Common myeloid progenitor, CD34-positive (primary cell): Measurements from ENCODE around the gene MAP3K2.

Source experiments
- CTCF ChIA-PET: fragments of 350-600 bp; sonication (Branson Sonifier 250); formaldehyde crosslinking; loops from one replicate; lab custom pipeline; 2021; ENCODE audit warnings: antibody characterized with exemption; lab: Charles Lee
- POLR2A ChIA-PET: fragments of 350-600 bp; sonication (Branson Sonifier 250); formaldehyde crosslinking; loops from one replicate; lab custom pipeline; 2021; ENCODE audit warnings: antibody characterized with exemption; lab: Charles Lee
- DNase-seq, 3 donors: peaks; one replicate each; pipeline versions ENCODE4 v3.0.0 to v3.0.0-alpha.2; 2013
- H3K27ac ChIP-seq, 2 experiments: 1 replicate in 1 of 2; 2 replicates in 1 of 2; pipeline ENCODE4 v1.7.0; 2013; ENCODE audit warnings: inconsistent platforms in 2 of 2, low read length in 2 of 2, mild to moderate bottlenecking in 2 of 2, low read depth in 1 of 2, moderate library complexity in 1 of 2; ENCODE audit not compliant: severe bottlenecking in 2 of 2, insufficient read depth in 1 of 2, poor library complexity in 1 of 2
- H3K27me3 ChIP-seq, 5 experiments: replicated peaks in 2 of 5; 1 replicate in 3 of 5; 2 replicates in 2 of 5; pipeline versions ENCODE4 v1.6.1 to v1.7.0; 2013; ENCODE audit warnings: low read length in 4 of 5, mild to moderate bottlenecking in 2 of 5, moderate library complexity in 2 of 5, inconsistent platforms in 1 of 5; ENCODE audit not compliant: insufficient read depth in 5 of 5, control insufficient read depth in 4 of 5
- H3K36me3 ChIP-seq, 4 experiments: 1 replicate in 2 of 4; 2 replicates in 2 of 4; pipeline versions ENCODE4 v1.6.1 to v1.7.0; 2013; ENCODE audit warnings: low read length in 3 of 4, control low read depth in 1 of 4, mild to moderate bottlenecking in 1 of 4; ENCODE audit not compliant: control insufficient read depth in 4 of 4, insufficient read depth in 4 of 4
- H3K4me1 ChIP-seq, 4 experiments: 1 replicate in 3 of 4; 2 replicates in 1 of 4; pipeline versions ENCODE4 v1.6.1 to v1.7.1; 2013; ENCODE audit warnings: low read length in 3 of 4, mild to moderate bottlenecking in 3 of 4, control low read depth in 1 of 4, inconsistent platforms in 1 of 4, moderate library complexity in 1 of 4; ENCODE audit not compliant: control insufficient read depth in 4 of 4, insufficient read depth in 4 of 4; ENCODE audit errors: control extremely low read depth in 1 of 4
- H3K4me3 ChIP-seq, 7 experiments: 1 replicate in 4 of 7; 2 replicates in 3 of 7; pipeline versions ENCODE4 v1.5.1 to v1.7.0; 2013; ENCODE audit warnings: mild to moderate bottlenecking in 7 of 7, low read length in 6 of 7, moderate library complexity in 6 of 7, inconsistent platforms in 2 of 7, low read depth in 2 of 7, control low read depth in 1 of 7; ENCODE audit not compliant: insufficient read depth in 4 of 7, control insufficient read depth in 1 of 7; ENCODE audit errors: extremely low read depth in 1 of 7
- H3K9me3 ChIP-seq, 5 experiments: 1 replicate in 4 of 5; 2 replicates in 1 of 5; pipeline versions ENCODE4 v1.6.1 to v1.7.1; 2013; ENCODE audit warnings: low read length in 4 of 5, mild to moderate bottlenecking in 2 of 5, inconsistent platforms in 1 of 5, low read depth in 1 of 5, moderate library complexity in 1 of 5; ENCODE audit not compliant: control insufficient read depth in 4 of 5, insufficient read depth in 2 of 5; ENCODE audit errors: control extremely low read depth in 1 of 5
- WGBS: methylation state at CpG from one replicate; pipeline ENCODE4 v1.1.5; 2013; ENCODE audit not compliant: insufficient coverage; 5-methylcytosine and 5-hydroxymethylcytosine counted together

MAP3K2 gene

DNA sequence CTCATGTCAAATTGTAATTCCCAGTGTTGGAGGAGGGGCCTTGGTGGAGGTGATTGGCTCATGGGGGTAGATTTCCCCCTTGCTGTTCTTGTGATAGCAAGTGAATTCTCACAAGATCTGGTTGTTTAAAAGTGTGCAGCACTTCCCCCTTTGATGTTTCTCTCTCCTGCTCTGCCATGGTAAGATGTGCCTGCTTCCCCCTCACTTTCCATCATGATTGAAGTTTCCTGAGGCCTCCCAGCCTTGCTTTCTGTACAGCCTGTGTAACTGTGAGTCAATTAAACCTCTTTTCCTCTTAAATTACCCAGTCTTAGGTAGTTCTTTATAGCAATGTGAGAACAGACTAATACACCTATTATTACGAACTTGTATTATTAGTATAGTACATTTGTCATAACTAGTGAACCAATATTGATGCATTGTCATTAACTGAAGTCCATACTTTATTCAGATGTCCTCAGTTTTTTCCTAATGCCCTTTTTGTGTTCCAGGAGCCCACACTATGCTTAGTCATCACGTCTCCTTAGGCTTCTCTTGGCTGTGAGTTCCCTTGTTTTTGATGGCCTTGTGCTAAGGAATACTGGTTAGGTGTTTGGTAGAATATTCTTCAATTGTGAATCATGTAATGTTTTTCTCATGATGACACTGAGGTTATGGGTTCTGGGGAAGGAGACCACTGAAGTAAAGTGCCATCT is 4.5 kb upstream of the MAP3K2 start:
- WGBS: no CpG with 5 or more reads among the region's 2 CpGs
- ChIA-PET POLR2A (no interaction called here), CTCF (no interaction called here)
- Histone ChIP-seq H3K27me3 (no peaks in the 10 kb centered on the region), H3K27ac (no peak overlapping the region), H3K4me1 (peaks cover 13 to 44% (median 26%) of the 10 kb centered on the region in 4 experiments), H3K4me3 (no peak overlapping the region), H3K36me3 (no peaks in the 10 kb centered on the region), H3K9me3 (no peaks in the 10 kb centered on the region)
- DNase-seq: no peak

DNA sequence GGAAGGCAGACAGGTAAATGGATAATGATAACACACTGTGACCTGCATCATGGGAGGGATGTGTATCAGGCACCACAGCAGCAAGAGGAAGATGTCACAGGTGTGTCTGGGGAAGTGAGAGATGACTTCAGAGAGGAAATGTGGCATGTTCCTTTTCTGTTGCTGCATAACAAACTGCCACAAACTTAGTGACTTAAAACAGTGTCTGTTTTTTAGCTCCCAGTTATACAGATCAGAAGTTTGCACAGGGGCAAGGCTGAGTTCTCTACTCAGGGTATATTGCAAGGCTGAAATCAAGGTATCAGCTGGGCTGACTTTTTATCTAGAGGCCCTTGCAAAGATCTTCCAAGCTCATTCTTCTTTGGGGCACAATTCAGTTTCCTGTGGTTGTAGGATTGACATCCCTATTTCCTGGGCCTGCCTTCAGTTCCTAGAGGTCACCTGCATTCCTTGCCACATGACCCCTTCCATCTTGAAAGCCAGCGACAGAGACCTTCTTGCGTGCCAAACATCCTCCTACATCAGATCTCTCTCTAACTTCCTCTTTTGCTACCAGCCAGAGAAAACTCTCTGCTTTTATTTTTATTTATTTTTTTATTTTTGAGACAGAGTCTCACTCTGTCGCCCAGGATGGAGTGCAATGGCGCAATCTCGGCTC is 2.1 kb upstream of the MAP3K2 start:
- H3K27me3 ChIP-seq: no peaks in the 10 kb centered on the region
- H3K4me1 ChIP-seq: peaks cover 20 to 65% (median 36%) of the 10 kb centered on the region in 4 experiments
- no peak overlapping the region for H3K4me3 ChIP-seq
- peaks cover 0 to 2% (median 0%) of the 10 kb centered on the region in 4 experiments for H3K36me3 ChIP-seq
- ChIA-PET POLR2A (interaction anchor here (1.1 kb wide), 1 partner anchor 18 kb away, joined by 5 read pairs; no protein-coding TSS in a partner anchor), CTCF (interaction anchor here (0.9 to 4.2 kb wide), 6 partner anchors 8 to 34 kb away, joined by 3 to 37 read pairs (median 6); no protein-coding TSS in a partner anchor)
- DNase-seq: peak; percentile 44 to 81 (median 80)
- 60% methylated on average over 5 of the region's 5 CpGs for WGBS
- no peaks in the 10 kb centered on the region for H3K9me3 ChIP-seq
- peak overlapping the region in 1 of 2 experiments; percentile 46 for H3K27ac ChIP-seq

DNA sequence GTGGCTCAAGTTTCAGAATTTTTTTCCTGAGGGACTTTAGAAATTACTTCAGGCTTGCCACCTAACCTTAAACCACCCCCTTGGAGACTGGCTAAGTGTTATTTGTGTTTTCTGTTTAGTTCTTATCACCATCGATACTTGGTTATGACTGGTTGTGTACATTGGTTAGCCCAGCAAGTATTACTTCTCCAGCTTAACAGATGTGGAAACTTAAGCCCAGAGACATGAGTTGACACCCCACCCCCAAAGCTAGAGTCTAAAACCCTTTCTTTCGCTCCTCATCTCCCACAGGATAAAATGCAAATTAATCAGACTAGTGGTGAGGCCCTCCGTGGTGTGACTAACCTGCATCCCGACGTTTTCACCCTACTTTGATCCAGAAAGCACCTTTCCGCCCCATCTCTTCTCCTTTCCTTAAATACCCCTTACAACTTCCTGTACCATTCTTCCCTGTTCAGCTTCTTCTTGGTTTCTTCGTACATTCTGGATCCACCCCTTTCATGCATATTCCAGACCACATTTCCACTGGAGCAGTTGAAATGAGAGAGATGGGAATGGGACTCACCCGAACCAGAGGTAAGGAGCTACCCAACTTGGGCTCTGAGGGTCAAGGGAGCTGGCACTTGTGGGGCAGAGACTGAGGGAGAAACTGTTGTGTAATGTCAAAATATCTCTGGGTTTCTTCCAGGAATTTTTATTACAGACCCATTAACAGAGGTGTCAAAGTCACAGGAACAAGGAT is 819 bp upstream of the MAP3K2 start:
- H3K27ac ChIP-seq: peak overlapping the region; percentile 87 to 95
- DNase-seq: peak in 2 of 3 donors; percentile 75 to 77
- 55% methylated on average over 4 of the region's 8 CpGs for WGBS

DNA sequence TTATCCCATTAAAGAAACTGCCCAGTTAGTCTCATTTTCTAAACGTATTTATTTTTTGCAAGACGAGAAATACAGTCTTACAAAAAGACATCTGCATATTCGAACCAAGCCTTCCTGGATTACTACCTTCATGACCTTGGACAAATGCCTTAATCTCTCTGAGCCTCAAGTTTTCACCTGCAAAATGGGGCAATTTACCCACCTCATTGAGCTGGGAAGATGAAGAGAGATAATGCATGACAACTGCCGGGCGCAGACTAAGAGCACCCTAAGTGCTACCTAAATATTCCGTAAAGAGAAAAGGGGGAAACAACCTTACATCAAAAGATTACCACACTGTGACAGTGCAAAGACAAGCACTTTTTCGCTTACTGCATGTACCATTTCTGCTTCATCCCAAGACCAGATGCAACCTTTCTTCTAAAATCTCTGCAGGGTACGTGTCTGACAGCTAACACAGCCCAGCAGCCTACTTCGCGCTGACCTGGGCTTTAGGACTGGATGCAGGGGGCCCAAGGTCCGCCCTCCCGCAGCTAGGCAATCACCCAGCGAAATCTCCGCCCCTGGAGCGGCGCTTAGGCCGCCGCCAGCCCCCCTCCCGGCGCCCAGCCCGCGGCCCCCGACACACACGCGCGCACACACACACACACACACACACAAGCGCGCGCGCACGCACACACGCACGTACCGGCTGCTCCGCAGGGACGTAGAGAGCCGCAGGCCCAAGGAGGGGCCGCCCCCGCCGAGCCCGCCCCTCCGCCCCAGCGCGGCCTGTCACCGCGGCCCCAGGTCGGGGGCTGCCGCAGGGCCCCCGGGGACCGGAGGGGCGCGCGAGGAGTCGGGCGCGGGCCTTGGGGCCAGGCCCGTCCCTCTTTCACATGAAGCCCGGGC is 766 bp downstream of the MAP3K2 start:
- peak; percentile 81 to 95 (median 91) for DNase-seq
- Histone ChIP-seq H3K27ac (peak overlapping the region; percentile 92 to 95), H3K27me3 (no peaks in the 10 kb centered on the region), H3K9me3 (no peaks in the 10 kb centered on the region), H3K4me3 (peak overlapping the region; percentile 70 to 90 (median 84)), H3K36me3 (peaks cover 2 to 12% (median 6%) of the 10 kb centered on the region in 4 experiments), H3K4me1 (peaks cover 20 to 57% (median 34%) of the 10 kb centered on the region in 4 experiments)
- ChIA-PET POLR2A (interaction anchor here (0.6 to 1.9 kb wide), 5 partner anchors 15 to 95 kb away, joined by 4 to 5 read pairs (median 4); no protein-coding TSS in a partner anchor), CTCF (interaction anchor here (1.0 to 1.7 kb wide), 3 partner anchors 23 to 38 kb away, joined by 3 to 5 read pairs (median 4); no protein-coding TSS in a partner anchor)
- WGBS: 2% methylated on average over 40 of the region's 58 CpGs

More for the DNA sequence above, 819 bp upstream of the MAP3K2 start:
- Histone ChIP-seq H3K27me3 (no peaks in the 10 kb centered on the region), H3K4me3 (peak overlapping the region in 6 of 7 experiments; percentile 68 to 90 (median 76)), H3K36me3 (peaks cover 0 to 6% (median 3%) of the 10 kb centered on the region in 4 experiments), H3K4me1 (peaks cover 20 to 69% (median 38%) of the 10 kb centered on the region in 4 experiments), H3K9me3 (no peaks in the 10 kb centered on the region)
- ChIA-PET POLR2A (interaction anchor here (0.8 to 1.9 kb wide), 4 partner anchors 11 to 35 kb away, joined by 3 to 6 read pairs (median 4); no protein-coding TSS in a partner anchor), CTCF (interaction anchor here (0.6 to 4.2 kb wide), 8 partner anchors 10 to 65 kb away, joined by 3 to 37 read pairs (median 4); no protein-coding TSS in a partner anchor)

DNA sequence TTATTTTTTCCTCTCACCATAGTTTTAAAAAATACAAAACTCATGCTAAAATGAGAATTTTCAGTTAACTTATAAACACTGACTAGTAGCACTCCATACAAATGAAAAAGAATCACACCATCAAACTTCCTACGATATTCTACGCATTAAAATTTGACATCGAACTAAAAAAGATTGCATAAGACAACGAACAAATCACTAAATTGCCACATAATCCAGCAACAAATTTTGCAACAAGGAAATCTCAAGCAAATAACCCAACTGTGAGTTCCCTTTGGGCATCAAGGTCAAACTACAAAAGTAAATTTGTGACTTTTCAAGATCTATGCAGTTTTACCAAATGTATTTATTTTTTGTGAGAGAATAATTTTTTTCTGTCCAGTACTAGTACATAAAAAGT is 1.5 kb downstream of the MAP3K2 start:
- Histone ChIP-seq H3K27ac (no peak overlapping the region), H3K4me3 (peak overlapping the region in 4 of 7 experiments; percentile 70 to 90 (median 81)), H3K4me1 (peaks cover 20 to 53% (median 33%) of the 10 kb centered on the region in 4 experiments), H3K9me3 (no peaks in the 10 kb centered on the region), H3K36me3 (peaks cover 2 to 12% (median 6%) of the 10 kb centered on the region in 4 experiments), H3K27me3 (no peaks in the 10 kb centered on the region)
- no peak for DNase-seq
- WGBS: 90% methylated on average over 4 of the region's 4 CpGs
- CTCF ChIA-PET: interaction anchor here (0.6 to 1.7 kb wide), 8 partner anchors 10 to 489 kb away, joined by 3 to 5 read pairs (median 4); no protein-coding TSS in a partner anchor
- POLR2A ChIA-PET: interaction anchor here (1.4 to 1.6 kb wide), 2 partner anchors 21 to 22 kb away, joined by 4 read pairs; no protein-coding TSS in a partner anchor

DNA sequence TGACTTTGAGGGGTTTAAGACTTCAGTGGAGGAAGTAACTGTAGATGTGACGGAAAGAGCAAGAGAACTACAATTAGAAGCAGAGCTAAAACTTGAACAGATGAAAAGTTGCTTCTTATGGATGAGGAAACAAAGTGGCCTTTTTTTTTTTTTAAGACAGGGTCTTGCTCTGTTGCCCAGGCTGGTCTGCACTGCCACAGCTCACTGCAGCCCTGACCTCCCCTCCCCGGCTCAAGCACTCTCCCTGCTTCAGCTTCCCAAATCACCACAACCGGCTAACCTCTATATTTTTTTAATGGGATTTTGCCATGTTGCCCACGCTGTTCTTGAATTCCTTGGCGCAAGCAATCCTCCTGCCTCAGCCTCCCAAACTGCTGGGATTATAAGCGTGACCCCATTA is 3.2 kb downstream of the MAP3K2 start:
- no peak for DNase-seq
- no peaks in the 10 kb centered on the region for H3K9me3 ChIP-seq
- no peak overlapping the region for H3K4me3 ChIP-seq
- H3K27me3 ChIP-seq: no peaks in the 10 kb centered on the region
- H3K36me3 ChIP-seq: peaks cover 2 to 12% (median 6%) of the 10 kb centered on the region in 4 experiments
- POLR2A ChIA-PET: interaction anchor here (0.6 kb wide), 1 partner anchor 18 kb away, joined by 4 read pairs; no protein-coding TSS in a partner anchor
- H3K27ac ChIP-seq: no peak overlapping the region
- CTCF ChIA-PET: interaction anchor here (0.6 kb wide), 1 partner anchor 18 kb away, joined by 5 read pairs; no protein-coding TSS in a partner anchor
- WGBS: 92% methylated on average over 3 of the region's 6 CpGs
- H3K4me1 ChIP-seq: peaks cover 12 to 40% (median 24%) of the 10 kb centered on the region in 4 experiments
